DMS153 (cell line): ENCODE measurements around the gene PHB1.
"Not testable (repeated sequence)": the region's sequence is repeated elsewhere in the genome, so short reads cannot be mapped to it uniquely, and the experiment has no call there.

ENCODE experiments used
- DNase-seq: peaks from one replicate; lab custom pipeline; 2025; lab: John Stamatoyannopoulos, UW

The PHB1 gene

DNA sequence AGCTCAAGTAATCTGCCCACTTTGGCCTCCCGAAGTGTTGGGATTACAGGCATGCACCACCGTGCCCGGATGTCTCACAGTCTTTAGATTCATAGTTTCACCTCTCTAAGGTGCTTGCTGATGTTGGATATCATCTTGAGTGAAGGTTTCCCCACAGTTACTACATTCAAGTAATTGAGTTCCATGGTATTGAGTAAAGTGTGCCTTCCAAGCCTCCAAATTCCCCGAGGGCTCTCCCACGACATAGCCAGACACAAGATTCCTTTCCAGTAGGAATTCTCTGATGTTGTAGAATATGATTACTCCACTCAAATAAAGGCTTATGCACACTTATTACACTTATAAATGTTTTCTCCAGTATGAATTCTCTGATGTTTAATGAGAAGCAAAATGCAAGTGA is 36.4 kb downstream of the PHB1 start:
- DNase-seq: no peak

DNA sequence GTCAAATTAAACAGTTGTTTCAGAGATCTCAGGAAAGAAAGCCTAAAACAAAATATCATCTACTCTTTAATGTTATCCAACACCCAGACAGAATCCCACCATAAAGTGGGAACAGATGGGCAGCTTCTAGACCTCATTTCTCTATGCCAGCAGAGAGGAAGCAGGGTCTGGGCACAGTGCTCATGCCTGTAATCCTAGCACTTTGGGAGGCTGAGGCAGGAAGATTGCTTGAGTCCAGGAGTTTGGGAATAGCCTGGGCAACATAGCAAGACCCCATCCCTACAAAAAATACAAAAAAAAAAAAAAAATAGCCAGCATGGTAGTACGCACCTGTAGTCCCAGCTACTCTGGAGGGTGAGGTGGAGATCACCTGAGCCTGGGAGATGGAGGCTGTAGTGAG is 39.1 kb downstream of the PHB1 start:
- no peak for DNase-seq

- DNase-seq: no peak
These were observed 41.6 kb downstream of the PHB1 start for GRCh38 chr17:49373115-49373514.

DNA sequence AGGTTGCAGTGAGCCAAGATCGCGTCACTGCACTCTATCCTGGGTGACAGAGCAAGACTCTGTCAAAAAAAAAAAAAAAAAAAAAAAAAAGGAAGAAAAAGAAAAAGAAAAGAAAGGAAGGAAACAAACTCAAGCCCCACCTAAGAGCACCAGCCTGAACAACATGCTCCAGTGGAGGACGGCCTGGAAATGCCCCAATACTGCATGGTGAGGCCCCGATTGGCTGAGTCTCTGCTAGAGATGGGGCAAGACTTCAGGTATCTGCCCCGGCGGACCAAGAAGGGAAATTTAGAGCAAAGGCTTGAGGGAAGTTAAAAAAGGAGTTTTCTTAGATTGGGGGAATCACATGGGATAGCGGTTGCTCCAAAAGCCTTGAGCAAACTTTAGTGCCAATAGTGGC is 42.3 kb downstream of the PHB1 start:
- DNase-seq: no peak

DNA sequence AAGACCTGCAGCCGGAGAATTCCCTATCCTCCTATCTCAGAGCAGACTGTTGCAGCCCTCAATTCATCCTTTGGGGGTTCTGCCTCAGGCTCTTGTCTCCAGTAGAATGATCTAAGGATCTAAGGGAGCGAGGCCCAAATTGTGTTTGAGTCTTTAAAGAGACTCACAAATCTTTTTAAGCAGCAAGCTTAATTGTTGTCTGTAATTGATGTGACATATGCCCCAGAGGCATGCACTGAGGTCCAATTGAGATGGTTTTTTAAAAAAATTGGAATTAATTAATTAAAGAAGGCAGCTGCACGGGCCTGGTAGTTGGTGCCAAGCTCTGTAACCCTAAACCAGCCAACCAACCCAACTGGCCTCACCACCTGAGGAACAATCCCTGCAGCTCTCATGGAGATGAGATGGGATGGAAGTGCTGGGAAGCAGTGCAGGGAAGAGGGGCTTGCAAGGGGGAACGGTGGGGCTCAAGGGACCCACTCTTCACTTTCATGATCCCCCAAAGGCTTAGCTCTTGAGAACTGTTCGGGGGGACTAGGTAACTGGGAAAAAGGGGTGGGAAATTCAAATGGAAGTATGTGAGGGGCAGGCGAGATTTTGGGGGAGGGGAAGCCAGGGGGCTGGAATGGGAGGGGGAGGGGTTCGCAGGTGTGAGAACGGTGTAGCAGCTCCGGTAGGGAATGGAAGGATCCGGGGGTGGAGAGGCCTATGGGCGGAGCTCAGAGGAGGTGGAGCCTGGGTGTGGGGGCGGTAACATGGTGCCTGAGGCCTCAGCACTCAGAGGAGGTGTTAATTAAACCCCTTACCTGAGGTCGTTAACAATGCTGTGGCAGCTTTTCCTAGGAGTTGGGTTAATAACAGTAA is 43.5 kb downstream of the PHB1 start:
- DNase-seq: no peak

DNA sequence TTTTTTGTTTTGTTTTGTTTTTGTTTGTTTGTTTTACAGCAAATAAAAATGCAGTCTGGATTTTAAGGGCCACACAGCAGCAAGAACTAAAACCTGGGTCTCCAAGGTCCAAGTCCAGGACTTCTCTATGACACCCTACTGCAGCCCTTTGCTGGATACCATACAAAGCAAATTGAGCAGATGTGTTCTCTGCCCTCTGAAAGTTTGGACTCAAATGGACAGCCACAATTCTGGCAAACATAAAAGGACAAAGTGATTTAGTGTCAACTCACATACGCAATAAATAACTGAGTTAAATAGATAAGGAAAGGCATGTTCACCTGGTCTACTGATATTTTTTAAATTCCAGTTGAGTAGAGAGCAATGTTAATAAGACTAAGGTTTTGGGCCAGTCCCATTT is 44.9 kb downstream of the PHB1 start:
- DNase-seq: no peak

DNA sequence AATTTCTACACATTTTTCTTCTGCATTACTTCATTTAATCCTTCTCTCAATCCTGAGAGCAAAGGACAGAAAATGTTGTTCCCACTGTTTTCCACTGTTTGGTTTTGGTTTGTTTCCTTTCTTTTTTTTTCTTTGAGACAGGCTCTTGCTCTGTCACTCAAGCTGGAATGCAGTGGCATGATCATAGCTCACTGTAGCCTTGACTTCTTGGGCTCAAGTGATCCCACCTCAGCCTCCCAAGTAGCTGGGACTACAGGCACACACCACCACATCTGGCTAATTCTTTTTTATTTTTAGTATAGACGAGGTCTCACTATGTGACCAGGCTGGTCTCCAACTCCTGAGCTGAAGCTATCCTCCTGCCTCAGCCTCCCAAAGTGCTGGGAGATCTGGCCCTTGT is 45.6 kb downstream of the PHB1 start:
- no peak for DNase-seq

DNA sequence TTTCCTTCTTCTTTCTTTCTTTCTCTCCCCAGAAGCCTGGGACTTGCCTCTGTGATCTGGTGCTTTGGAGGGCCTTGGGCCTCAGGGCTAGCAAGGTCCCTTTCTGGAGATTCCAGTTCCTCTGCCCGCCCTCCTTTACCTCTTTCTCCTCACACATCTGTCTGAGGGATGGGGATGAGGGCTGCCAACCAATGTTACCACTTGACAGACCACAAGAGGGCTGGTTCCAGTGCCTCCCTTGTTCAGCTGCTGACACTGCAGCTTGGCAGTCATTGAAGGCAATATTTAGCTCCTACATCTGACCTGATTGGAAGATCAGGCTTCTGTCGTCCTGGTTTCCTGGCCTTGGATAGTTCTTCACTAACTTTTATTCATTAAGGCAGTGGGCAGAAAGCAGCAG is 49.0 kb downstream of the PHB1 start:
- DNase-seq: peak; percentile 3

DNA sequence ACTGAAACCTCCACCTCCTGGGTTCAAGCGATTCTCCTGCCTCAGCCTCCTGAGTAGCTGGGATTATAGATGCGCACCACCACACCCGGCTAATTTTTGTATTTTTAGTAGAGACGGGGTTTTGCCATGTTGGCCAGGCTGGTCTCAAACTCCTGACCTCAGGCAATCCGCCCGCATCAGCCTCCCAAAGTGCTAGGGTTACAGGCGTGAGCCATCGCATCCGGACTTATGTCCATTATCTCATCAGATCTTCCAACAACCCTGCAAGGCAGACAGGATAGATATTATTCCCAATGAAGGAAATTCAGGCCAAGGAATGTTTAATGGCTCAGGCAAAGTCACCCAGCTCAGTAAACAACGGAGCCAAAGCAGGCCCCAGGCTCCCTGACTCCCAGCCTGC is 49.6 kb downstream of the PHB1 start:
- DNase-seq: not testable (repeated sequence)

DNA sequence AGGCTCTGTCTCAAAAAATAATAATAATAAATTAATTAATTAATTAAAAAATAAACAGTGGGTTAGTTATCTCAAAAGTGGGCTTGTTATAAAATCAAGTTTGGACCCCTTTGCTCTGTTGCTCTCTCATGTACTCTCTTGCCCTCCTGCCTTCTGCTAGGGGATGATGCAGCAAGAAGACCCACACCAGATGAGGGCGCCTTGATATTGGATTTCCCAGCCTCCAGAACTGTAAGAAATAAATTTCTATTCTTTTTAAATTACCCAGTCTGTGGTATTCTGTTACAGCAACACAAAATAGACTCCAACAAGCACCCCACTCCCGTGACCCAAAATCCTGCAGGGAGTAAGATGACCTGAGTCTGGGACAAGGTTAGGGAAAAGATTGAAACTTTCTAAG is 50.6 kb downstream of the PHB1 start:
- no peak for DNase-seq

DNA sequence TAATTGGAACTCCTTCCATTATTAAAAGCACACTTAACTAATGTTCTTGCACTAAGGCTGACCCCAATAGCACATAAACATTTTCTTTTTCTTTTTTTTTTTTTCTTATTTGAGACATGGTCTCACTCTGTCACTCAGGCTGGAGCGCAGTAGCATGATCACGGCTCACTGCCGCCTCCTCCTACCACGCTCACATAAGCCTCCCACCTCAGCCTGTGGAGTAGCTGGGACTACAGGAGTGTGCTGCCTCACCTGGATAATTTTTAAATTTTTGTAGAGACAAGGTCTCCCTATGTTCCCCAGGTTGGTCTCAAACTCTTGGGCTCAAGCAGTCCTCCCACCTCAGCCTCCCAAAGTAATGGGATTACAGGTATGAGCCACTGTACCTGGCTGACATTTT is 51.4 kb downstream of the PHB1 start:
- DNase-seq: no peak

GRCh38 chr17:49362723-49363117 is 52.0 kb downstream of the PHB1 start:
- peak; percentile 3 for DNase-seq

DNA sequence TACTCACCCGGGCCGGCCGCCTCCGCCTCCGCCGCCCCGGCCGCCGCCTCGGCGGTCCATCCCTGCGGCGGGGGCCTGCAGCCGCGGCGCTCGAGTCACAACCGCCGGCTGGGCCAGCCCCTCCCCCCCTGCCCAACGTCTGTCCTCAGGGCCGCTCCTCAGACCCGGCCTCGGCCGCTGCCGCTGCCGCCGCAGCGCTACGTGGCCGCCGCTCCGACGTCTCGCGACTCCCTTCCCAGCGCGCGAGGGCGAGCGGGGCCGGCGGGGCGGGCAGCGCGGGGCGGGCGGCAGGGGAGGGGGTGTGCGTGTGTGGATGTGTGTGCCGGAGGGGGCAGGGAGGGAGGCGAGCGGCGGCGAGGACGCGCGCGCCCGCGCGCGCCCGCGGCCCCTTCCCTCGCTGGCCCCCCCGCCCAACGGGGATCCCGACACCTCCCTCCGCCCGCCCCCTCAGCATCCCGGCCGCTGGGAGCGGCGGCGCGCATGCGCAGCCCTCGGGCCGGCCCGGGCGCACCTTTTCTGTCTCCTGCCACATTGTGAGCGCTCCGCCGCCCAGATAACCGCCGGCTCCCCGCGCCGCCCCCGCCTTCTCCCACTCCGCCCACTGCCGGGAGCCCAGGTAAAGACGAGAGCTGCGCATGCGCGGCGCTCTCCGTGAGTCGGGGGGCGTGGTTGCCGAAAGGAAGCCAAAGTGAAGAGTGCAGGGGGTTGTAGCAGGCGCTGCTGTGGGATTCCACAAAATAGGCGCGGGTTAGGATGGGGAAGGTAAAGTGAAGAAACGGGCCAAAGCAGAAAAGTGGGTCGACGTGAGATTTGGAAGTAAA is 52.6 kb downstream of the PHB1 start, which contains the start of gene ZNF652:
ZNF652 (minus strand) TSS at position 349 of the 821 bp plus-strand sequence. CDS start 44,525 bp downstream, outside the sequence.
- DNase-seq: peak; percentile 97

- peak; percentile 11 for DNase-seq
These were observed 53.4 kb downstream of the PHB1 start for GRCh38 chr17:49361129-49361901.

- DNase-seq: no peak
These were observed 53.9 kb downstream of the PHB1 start for GRCh38 chr17:49360796-49361128.

DNA sequence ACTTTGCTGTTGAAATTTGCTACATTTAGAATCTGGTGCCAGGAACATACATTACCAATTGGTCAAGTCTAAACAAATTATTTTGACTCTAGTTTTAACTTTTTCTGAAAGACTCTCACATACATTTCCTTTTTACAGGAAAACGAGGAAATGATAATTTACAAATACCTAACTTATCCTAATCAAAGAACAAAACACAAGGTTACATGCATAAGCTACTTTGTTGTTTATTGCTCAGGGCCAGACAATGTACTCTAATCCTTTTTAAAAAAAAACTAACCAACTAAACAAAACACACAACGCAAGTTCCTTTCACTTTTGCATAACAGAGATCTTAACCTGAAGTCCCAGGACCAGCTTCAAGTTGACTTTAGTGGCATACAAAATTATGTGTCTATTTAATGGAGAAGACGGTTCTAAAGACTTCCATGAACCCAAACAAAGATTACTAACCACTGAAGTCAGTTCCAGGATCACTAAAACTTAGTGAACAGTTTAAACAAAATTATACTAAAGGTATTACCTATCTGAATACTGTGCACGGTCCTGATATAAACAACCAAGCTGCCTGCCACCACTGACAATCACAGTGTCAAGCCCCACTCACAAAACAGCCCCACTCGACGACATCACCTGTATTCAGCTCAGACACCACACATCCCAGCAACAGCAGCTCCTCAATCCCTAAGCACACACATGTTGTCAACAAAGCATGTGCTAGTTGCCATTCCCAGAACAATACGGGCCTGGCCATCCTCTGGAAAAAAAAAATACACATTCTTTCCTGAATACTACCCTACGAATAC is 54.5 kb downstream of the PHB1 start:
- no peak for DNase-seq

GRCh38 chr17:49358641-49359247 is 55.9 kb downstream of the PHB1 start:
- no peak for DNase-seq

DNA sequence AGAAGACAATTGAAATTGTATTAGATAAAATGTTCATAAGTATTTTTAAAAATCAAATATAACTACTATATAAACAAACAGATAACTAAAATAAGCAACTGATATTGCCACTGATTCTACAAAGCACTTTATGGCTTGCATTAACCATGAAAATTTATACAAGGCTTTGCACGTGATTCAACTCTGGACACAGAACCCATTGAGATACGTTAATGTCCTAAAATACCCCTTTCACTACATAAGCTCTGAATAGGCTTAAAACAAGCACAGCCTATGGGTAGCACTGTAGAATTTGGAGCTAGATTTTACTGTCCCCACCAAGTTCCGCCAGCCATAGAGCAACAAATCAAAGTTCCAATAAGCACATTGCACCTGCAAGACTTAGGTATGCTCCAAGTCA is 57.2 kb downstream of the PHB1 start:
- DNase-seq: no peak

DNA sequence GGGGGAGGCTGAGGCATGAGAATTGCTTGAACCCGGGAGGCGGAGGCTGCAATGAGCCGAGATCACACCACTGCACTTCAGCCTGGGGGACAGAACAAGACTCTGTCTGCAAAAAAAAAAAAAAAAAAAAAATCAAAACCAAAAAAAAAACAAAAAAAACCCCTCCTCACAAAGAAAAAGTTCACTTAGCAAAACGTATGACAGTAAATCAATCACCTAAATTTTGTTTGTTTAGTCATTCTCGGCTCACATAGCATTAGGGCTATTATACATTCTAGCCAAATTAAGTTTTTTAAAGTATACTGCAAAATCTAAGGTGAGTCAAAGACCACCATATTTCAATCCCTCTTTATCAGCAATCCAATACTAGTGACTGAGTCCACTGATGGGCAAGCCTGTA is 58.4 kb downstream of the PHB1 start:
- no peak for DNase-seq
